IMR-90 (cell line): Measurements from ENCODE around the gene FAM174C. TPM values are rescaled to one million over a fixed set of nuclear protein-coding genes. Genes with fewer than 3 reads are reported as not detected.

Experiments used
- ATAC-seq: fragments of 200-7000 bp; cut with Tn5 transposase; 2 replicates; pipeline ENCODE4 v1.9.1; 2020; ENCODE audit warnings: low read depth, mild to moderate bottlenecking, moderate library complexity
- BruUV-seq: library from RNA; stranded (reverse); fragments of 400-500 nt; replicated peaks from 2 replicates; lab custom pipeline; 2021; lab: Mats Ljungman, UMichigan
- CTCF ChIA-PET: fragments of 300-600 bp; formaldehyde crosslinking; extraction: SDS; loops from one replicate; lab custom pipeline; 2021; ENCODE audit warnings: antibody characterized with exemption; lab: Yijun Ruan, JAX
- POLR2A ChIA-PET: fragments of 300-600 bp; sonication (Branson Sonifier 250); formaldehyde crosslinking; loops from one replicate; lab custom pipeline; 2022; ENCODE audit warnings: antibody characterized with exemption; ENCODE audit not compliant: unreplicated experiment; lab: Charles Lee
- DNase-seq: peaks from one replicate; pipeline ENCODE4 v3.0.0; 2013
- H2AFZ ChIP-seq: replicated peaks from 2 replicates; pipeline ENCODE3; 2013; ENCODE audit warnings: low read length, mild to moderate bottlenecking; ENCODE audit not compliant: poor library complexity
- H2AK5ac ChIP-seq: 2 replicates; pipeline ENCODE4 v1.6.1; 2013; ENCODE audit warnings: low read depth, low read length, inconsistent platforms
- H2AK9ac ChIP-seq: replicated peaks from 2 replicates; pipeline ENCODE3; 2013; ENCODE audit warnings: mild to moderate bottlenecking, low read depth, low read length, moderate library complexity; ENCODE audit not compliant: poor library complexity
- H2BK120ac ChIP-seq: 2 replicates; pipeline ENCODE4 v1.6.1; 2013; ENCODE audit warnings: low read depth, low read length, inconsistent platforms
- H2BK15ac ChIP-seq: 3 replicates; pipeline ENCODE4 v1.6.1; 2013; ENCODE audit warnings: low read depth, low read length, inconsistent platforms
- H2BK20ac ChIP-seq: 2 replicates; pipeline ENCODE4 v1.6.1; 2013; ENCODE audit warnings: low read depth, mild to moderate bottlenecking, inconsistent platforms, low read length, moderate library complexity
- H2BK5ac ChIP-seq: 2 replicates; pipeline ENCODE4 v1.6.1; 2013; ENCODE audit warnings: mild to moderate bottlenecking, low read depth, low read length, inconsistent platforms; ENCODE audit not compliant: poor library complexity, severe bottlenecking
- H3K14ac ChIP-seq: replicated peaks from 2 replicates; pipeline ENCODE4 v1.6.1; 2013; ENCODE audit warnings: low read depth, low read length, inconsistent platforms
- H3K18ac ChIP-seq: 2 replicates; pipeline ENCODE4 v1.6.1; 2013; ENCODE audit warnings: low read depth, low read length, control low read depth
- H3K23ac ChIP-seq: 2 replicates; pipeline ENCODE4 v1.6.1; 2013; ENCODE audit warnings: low read depth, low read length, inconsistent platforms
- H3K27ac ChIP-seq: 2 replicates; pipeline ENCODE4 v1.5.1; 2013; ENCODE audit warnings: mild to moderate bottlenecking, control low read depth, low read length; ENCODE audit not compliant: insufficient read depth
- H3K27me3 ChIP-seq: 2 replicates; pipeline ENCODE4 v1.6.1; 2013; ENCODE audit warnings: low read length; ENCODE audit not compliant: control insufficient read depth, insufficient read depth
- H3K36me3 ChIP-seq: 2 replicates; pipeline ENCODE4 v1.6.1; 2013; ENCODE audit warnings: low read length, mixed read lengths; ENCODE audit not compliant: control insufficient read depth, insufficient read depth
- H3K4ac ChIP-seq: 2 replicates; pipeline ENCODE4 v1.6.1; 2013; ENCODE audit warnings: low read depth, low read length, inconsistent platforms
- H3K4me1 ChIP-seq: 2 replicates; pipeline ENCODE4 v1.6.1; 2013; ENCODE audit warnings: low read length, mixed read lengths; ENCODE audit not compliant: control insufficient read depth, insufficient read depth
- H3K4me2 ChIP-seq: 2 replicates; pipeline ENCODE4 v1.6.1; 2013; ENCODE audit warnings: low read depth, mild to moderate bottlenecking, control low read depth, low read length, moderate library complexity
- H3K4me3 ChIP-seq: 2 replicates; pipeline ENCODE4 v1.5.1; 2013; ENCODE audit warnings: low read depth, mild to moderate bottlenecking, control low read depth, low read length, moderate library complexity; ENCODE audit not compliant: insufficient read depth
- H3K56ac ChIP-seq: 2 replicates; pipeline ENCODE4 v1.6.1; 2013; ENCODE audit warnings: low read length, inconsistent platforms; ENCODE audit not compliant: insufficient read depth; ENCODE audit errors: extremely low read depth
- H3K79me1 ChIP-seq, 2 experiments: 2 replicates each; pipeline ENCODE4 v1.6.1; 2013; ENCODE audit warnings: low read length in 2 of 2, inconsistent platforms in 1 of 2, low read depth in 1 of 2
- H3K9ac ChIP-seq: 2 replicates; pipeline ENCODE4 v1.6.1; 2013; ENCODE audit warnings: low read depth, low read length, control low read depth
- H3K9me1 ChIP-seq: 2 replicates; pipeline ENCODE4 v1.6.1; 2013; ENCODE audit warnings: low read length, inconsistent platforms; ENCODE audit not compliant: insufficient read depth
- H3K9me3 ChIP-seq: 2 replicates; pipeline ENCODE4 v1.6.1; 2013; ENCODE audit warnings: low read length; ENCODE audit not compliant: control insufficient read depth, insufficient read depth
- H4K20me1 ChIP-seq: 2 replicates; pipeline ENCODE4 v1.6.1; 2013; ENCODE audit warnings: low read length, inconsistent platforms; ENCODE audit not compliant: insufficient read depth
- H4K5ac ChIP-seq: 2 replicates; pipeline ENCODE4 v1.6.1; 2013; ENCODE audit warnings: mild to moderate bottlenecking, low read depth, low read length, control low read depth
- H4K8ac ChIP-seq, 2 experiments: 2 replicates each; pipeline ENCODE4 v1.6.1; 2013; ENCODE audit warnings: low read depth in 2 of 2, low read length in 2 of 2, control low read depth in 1 of 2, inconsistent platforms in 1 of 2
- H4K91ac ChIP-seq: 2 replicates; pipeline ENCODE4 v1.6.1; 2013; ENCODE audit warnings: low read depth, low read length, inconsistent platforms; ENCODE audit not compliant: insufficient read depth
- BHLHE40 ChIP-seq: fragments of 150-350 bp; IDR thresholded peaks from 2 replicates; pipeline ENCODE4 v1.6.1; 2016; ENCODE audit warnings: mild to moderate bottlenecking, low read depth, low read length
- CEBPB ChIP-seq: IDR thresholded peaks from 2 replicates; pipeline ENCODE4 v1.6.1; 2012; ENCODE audit warnings: low read depth, low read length, improper control_type of control experiment
- ELK1 ChIP-seq: fragments of 150-350 bp; IDR thresholded peaks from 2 replicates; pipeline ENCODE4 v1.6.1; 2016; ENCODE audit warnings: low read depth, mild to moderate bottlenecking, low read length, moderate library complexity, borderline replicate concordance
- MAFK ChIP-seq: IDR thresholded peaks from 2 replicates; pipeline ENCODE4 v1.6.1; 2012; ENCODE audit warnings: low read depth, low read length, improper control_type of control experiment
- MAZ ChIP-seq: IDR thresholded peaks from 2 replicates; pipeline ENCODE4 v1.6.1; 2012; ENCODE audit warnings: low read depth, mild to moderate bottlenecking, low read length, improper control_type of control experiment, moderate library complexity, borderline replicate concordance
- MXI1 ChIP-seq: IDR thresholded peaks from 2 replicates; pipeline ENCODE4 v1.6.1; 2012; ENCODE audit warnings: low read depth, mild to moderate bottlenecking, low read length, moderate library complexity, borderline replicate concordance
- NFE2L2 ChIP-seq: fragments of 150-350 bp; IDR thresholded peaks from 2 replicates; pipeline ENCODE4 v1.6.1; 2016; ENCODE audit warnings: low read depth, mild to moderate bottlenecking, low read length
- POLR2A ChIP-seq: IDR thresholded peaks from 2 replicates; pipeline ENCODE4 v1.6.1; 2012; ENCODE audit warnings: mild to moderate bottlenecking, low read depth, low read length
- RAD21 ChIP-seq: IDR thresholded peaks from 2 replicates; pipeline ENCODE4 v1.6.1; 2012; ENCODE audit warnings: low read length, improper control_type of control experiment
- RCOR1 ChIP-seq: IDR thresholded peaks from 2 replicates; pipeline ENCODE4 v1.6.1; 2012; ENCODE audit warnings: mild to moderate bottlenecking, low read length, improper control_type of control experiment; ENCODE audit not compliant: insufficient replicate concordance
- RFX5 ChIP-seq: IDR thresholded peaks from 2 replicates; pipeline ENCODE4 v1.8.0; 2012; ENCODE audit warnings: low read depth, mild to moderate bottlenecking, low read length, moderate library complexity
- SMC3 ChIP-seq: fragments of 150-350 bp; IDR thresholded peaks from 2 replicates; pipeline ENCODE4 v1.6.1; 2016; ENCODE audit warnings: low read depth, mild to moderate bottlenecking, antibody characterized with exemption, low read length, moderate library complexity
- WGBS, 2 experiments: methylation state at CpG; one replicate each; pipeline versions ENCODE4 v1.1.5 to v1.1.7; 2013; ENCODE audit warnings: missing lambda C conversion rate in 2 of 2; ENCODE audit not compliant: insufficient read length in 1 of 2; ENCODE audit errors: extremely low coverage in 2 of 2; 5-methylcytosine and 5-hydroxymethylcytosine counted together
- dilution Hi-C: fragments of 300-500 bp; cut with HindIII; formaldehyde crosslinking; loops from one replicate; pipeline ENCODE4 v1.14.3; 2018; ENCODE audit warnings: low sequenced_read_pairs; ENCODE audit not compliant: unreplicated experiment
- in situ Hi-C: fragments of 300-500 bp; cut with MboI; formaldehyde crosslinking; loops from 3 replicates; pipeline ENCODE4 v1.14.3; 2019; ENCODE audit warnings: low sequenced_read_pairs, inconsistent platforms, mixed read lengths
- intact Hi-C: fragments of 100-400 bp; cut with micrococcal nuclease; formaldehyde crosslinking; loops from 2 replicates; pipeline ENCODE4 v1.10.0; 2022
- polyA plus RNA-seq, 3 experiments: library from polyadenylated mRNA; depleted of rRNA; stranded (reverse); fragments of >200 nt; gene quantifications; 2 replicates each; pipeline ENCODE4 v1.2.3, GENCODE V29; 2012; ENCODE audit warnings: low replicate concordance in 1 of 3
- total RNA-seq: library from RNA; depleted of rRNA; stranded (reverse); fragments of >200 nt; gene quantifications from 2 replicates; pipeline ENCODE4 v1.2.3, GENCODE V29; 2012

Gene FAM174C
- total and polyA plus RNA-seq, 2 of the 4 experiments (the other 2 are of a cell fraction): 7.5 to 61.8 TPM

GRCh38 chr19:1290196-1290702, 14.9 kb downstream of the FAM174C start:
- H4K20me1 ChIP-seq: no peaks in the 10 kb centered on the region
- no peak overlapping the region for H2AK5ac ChIP-seq
- H4K5ac ChIP-seq: no peak overlapping the region
- no peak overlapping the region for H3K18ac ChIP-seq
- no peak for TF ChIP-seq MAZ
- no peak for TF ChIP-seq RFX5
- no peak for TF ChIP-seq ELK1
- TF ChIP-seq SMC3: no peak
- no peak for TF ChIP-seq MAFK
- no peak for TF ChIP-seq NFE2L2
- TF ChIP-seq CEBPB: no peak
- TF ChIP-seq POLR2A: no peak
- TF ChIP-seq BHLHE40: no peak
- TF ChIP-seq MXI1: no peak
- TF ChIP-seq RAD21: no peak
- TF ChIP-seq RCOR1: no peak
- no peak for DNase-seq
- WGBS, 2 experiments: 85% methylated on average over 17 of the region's 24 CpGs; no CpG with 5 or more reads in 1 of the 2 experiments
- dilution Hi-C loops: no loop called here
- peaks cover 42% of the 10 kb centered on the region for H3K27me3 ChIP-seq
- no peak overlapping the region for H2AK9ac ChIP-seq
- ChIA-PET CTCF (no interaction called here), POLR2A (no interaction called here)
- in situ Hi-C loops: no loop called here
- BruUV-seq: no TSS peak
- H3K9ac ChIP-seq: no peak overlapping the region
- H2BK120ac ChIP-seq: no peak overlapping the region
- no peak overlapping the region for H3K4ac ChIP-seq
- H3K4me1 ChIP-seq: peaks cover under 1% of the 10 kb centered on the region; the same call in 1 of the 2 replicates
- H2BK15ac ChIP-seq: no peak overlapping the region
- no peak overlapping the region for H4K8ac ChIP-seq
- no peak overlapping the region for H3K23ac ChIP-seq
- no peak overlapping the region for H3K4me2 ChIP-seq
- H2BK5ac ChIP-seq: no peak overlapping the region
- H2BK20ac ChIP-seq: no peak overlapping the region
- H3K9me1 ChIP-seq: no peaks in the 10 kb centered on the region
- intact Hi-C loops: no loop called here
- H3K27ac ChIP-seq: no peak overlapping the region
- ATAC-seq: no peak
- H3K56ac ChIP-seq: no peak overlapping the region
- no peaks in the 10 kb centered on the region for H3K36me3 ChIP-seq
- no peaks in the 10 kb centered on the region for H3K9me3 ChIP-seq
- no peak overlapping the region for H3K4me3 ChIP-seq
- H2AFZ ChIP-seq: no peak overlapping the region
- H3K79me1 ChIP-seq: no peaks in the 10 kb centered on the region
- H4K91ac ChIP-seq: no peak overlapping the region
- no peak overlapping the region for H3K14ac ChIP-seq
